Parathyroid adenoma (tissue), 2 donors: ENCODE data around the gene PTGFR.

Experiments used
- H2AFZ ChIP-seq: fragments of 300-600 bp; sonication (generic); one replicate; pipeline ENCODE4 v1.7.0; 2017; ENCODE audit warnings: antibody characterized with exemption, mild to moderate bottlenecking
- H3K27ac ChIP-seq: fragments of 300-600 bp; sonication (generic); one replicate; pipeline ENCODE4 v1.7.0; 2017
- H3K27me3 ChIP-seq: fragments of 300-600 bp; sonication (generic); one replicate; pipeline ENCODE4 v1.7.0; 2017; ENCODE audit warnings: low read length; ENCODE audit not compliant: control insufficient read depth, insufficient read depth
- H3K36me3 ChIP-seq: fragments of 300-600 bp; sonication (generic); one replicate; pipeline ENCODE4 v1.7.0; 2017; ENCODE audit warnings: low read length; ENCODE audit not compliant: control insufficient read depth, insufficient read depth
- H3K4me1 ChIP-seq: fragments of 300-600 bp; sonication (generic); one replicate; pipeline ENCODE4 v1.7.0; 2017; ENCODE audit warnings: control low read depth
- H3K4me2 ChIP-seq: fragments of 300-600 bp; sonication (generic); one replicate; pipeline ENCODE4 v1.7.0; 2017; ENCODE audit warnings: low read length
- H3K4me3 ChIP-seq: fragments of 300-600 bp; sonication (generic); one replicate; pipeline ENCODE4 v1.7.0; 2017; ENCODE audit warnings: low read depth, low read length
- H3K79me2 ChIP-seq: fragments of 300-600 bp; sonication (generic); one replicate; pipeline ENCODE4 v1.7.0; 2017; ENCODE audit warnings: control low read depth
- H3K9ac ChIP-seq: fragments of 300-600 bp; sonication (generic); one replicate; pipeline ENCODE4 v1.7.0; 2017; ENCODE audit warnings: mild to moderate bottlenecking
- H3K9me3 ChIP-seq: fragments of 300-600 bp; sonication (generic); one replicate; pipeline ENCODE4 v1.7.0; 2017; ENCODE audit warnings: low read length; ENCODE audit not compliant: control insufficient read depth
- TF ChIP-seq, protein P1 (sequence below): fragments of 300-600 bp; sonication (generic); IDR thresholded peaks from one replicate; pipeline ENCODE4 v1.7.0; 2017; ENCODE audit warnings: antibody characterized with exemption, mild to moderate bottlenecking
- donor health status: primary hyperparathyroidism.

The PTGFR gene

DNA sequence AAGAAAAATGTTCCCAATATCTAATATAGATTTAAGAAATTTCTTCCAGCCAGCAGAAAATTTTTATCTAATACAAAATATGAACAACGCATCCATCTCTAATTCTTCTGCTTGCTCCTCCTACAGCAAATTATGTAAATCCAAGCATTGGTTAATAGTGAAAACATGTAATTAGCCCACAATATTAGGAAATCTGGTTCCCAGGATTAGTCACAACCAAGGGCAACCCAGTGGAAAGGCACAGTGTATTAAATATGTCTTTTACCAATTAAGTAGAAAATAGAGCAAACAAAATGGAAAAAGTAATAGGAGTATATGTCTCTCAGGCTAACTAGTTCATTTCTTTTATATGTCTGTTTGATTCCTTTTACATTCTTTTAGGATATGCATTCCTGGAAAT, 70.0 kb downstream of the PTGFR start:
- Histone ChIP-seq H3K9ac (no peak overlapping the region), H2AFZ (no peak overlapping the region), H3K9me3 (no peaks in the 10 kb centered on the region), H3K4me2 (no peak overlapping the region), H3K4me3 (no peak overlapping the region), H3K27ac (no peak overlapping the region), H3K36me3 (no peaks in the 10 kb centered on the region), H3K79me2 (no peaks in the 10 kb centered on the region), H3K4me1 (no peaks in the 10 kb centered on the region), H3K27me3 (no peaks in the 10 kb centered on the region)
- TF ChIP-seq, protein P1, sequence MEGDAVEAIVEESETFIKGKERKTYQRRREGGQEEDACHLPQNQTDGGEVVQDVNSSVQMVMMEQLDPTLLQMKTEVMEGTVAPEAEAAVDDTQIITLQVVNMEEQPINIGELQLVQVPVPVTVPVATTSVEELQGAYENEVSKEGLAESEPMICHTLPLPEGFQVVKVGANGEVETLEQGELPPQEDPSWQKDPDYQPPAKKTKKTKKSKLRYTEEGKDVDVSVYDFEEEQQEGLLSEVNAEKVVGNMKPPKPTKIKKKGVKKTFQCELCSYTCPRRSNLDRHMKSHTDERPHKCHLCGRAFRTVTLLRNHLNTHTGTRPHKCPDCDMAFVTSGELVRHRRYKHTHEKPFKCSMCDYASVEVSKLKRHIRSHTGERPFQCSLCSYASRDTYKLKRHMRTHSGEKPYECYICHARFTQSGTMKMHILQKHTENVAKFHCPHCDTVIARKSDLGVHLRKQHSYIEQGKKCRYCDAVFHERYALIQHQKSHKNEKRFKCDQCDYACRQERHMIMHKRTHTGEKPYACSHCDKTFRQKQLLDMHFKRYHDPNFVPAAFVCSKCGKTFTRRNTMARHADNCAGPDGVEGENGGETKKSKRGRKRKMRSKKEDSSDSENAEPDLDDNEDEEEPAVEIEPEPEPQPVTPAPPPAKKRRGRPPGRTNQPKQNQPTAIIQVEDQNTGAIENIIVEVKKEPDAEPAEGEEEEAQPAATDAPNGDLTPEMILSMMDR: no peak

DNA sequence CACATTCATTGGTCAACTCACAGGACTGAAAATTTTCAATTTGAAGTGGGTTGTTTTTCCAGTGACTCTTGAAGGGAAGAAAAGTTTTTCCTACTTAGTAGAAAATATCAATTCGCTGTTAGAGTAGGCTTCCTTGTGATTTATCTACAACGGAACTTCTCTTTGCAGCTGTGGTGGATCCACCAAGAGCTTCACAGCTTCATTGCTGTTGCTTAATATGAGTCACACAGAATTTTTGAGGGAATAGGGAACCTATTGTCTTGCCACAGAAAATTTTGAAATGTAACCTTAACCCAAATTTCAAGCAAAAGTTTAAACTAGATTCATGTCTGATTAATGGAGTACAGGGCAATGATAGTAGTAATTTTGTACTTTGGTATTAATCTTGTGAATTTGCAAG, 71.1 kb downstream of the PTGFR start:
- Histone ChIP-seq H2AFZ (no peak overlapping the region), H3K27me3 (no peaks in the 10 kb centered on the region), H3K36me3 (no peaks in the 10 kb centered on the region), H3K4me2 (no peak overlapping the region), H3K4me1 (no peaks in the 10 kb centered on the region), H3K9ac (no peak overlapping the region), H3K4me3 (no peak overlapping the region), H3K27ac (no peak overlapping the region), H3K9me3 (no peaks in the 10 kb centered on the region), H3K79me2 (no peaks in the 10 kb centered on the region)
- TF ChIP-seq, protein P1: no peak

- H3K4me1 ChIP-seq: no peaks in the 10 kb centered on the region
- no peaks in the 10 kb centered on the region for H3K79me2 ChIP-seq
- H3K36me3 ChIP-seq: no peaks in the 10 kb centered on the region
- H3K9ac ChIP-seq: no peak overlapping the region
- no peak overlapping the region for H3K4me2 ChIP-seq
- no peaks in the 10 kb centered on the region for H3K9me3 ChIP-seq
- no peaks in the 10 kb centered on the region for H3K27me3 ChIP-seq
- no peak overlapping the region for H2AFZ ChIP-seq
- no peak overlapping the region for H3K27ac ChIP-seq
- no peak overlapping the region for H3K4me3 ChIP-seq
- TF ChIP-seq, protein P1: no peak
Measured at GRCh38 chr1:78565393-78565792, 74.6 kb downstream of the PTGFR start.

DNA sequence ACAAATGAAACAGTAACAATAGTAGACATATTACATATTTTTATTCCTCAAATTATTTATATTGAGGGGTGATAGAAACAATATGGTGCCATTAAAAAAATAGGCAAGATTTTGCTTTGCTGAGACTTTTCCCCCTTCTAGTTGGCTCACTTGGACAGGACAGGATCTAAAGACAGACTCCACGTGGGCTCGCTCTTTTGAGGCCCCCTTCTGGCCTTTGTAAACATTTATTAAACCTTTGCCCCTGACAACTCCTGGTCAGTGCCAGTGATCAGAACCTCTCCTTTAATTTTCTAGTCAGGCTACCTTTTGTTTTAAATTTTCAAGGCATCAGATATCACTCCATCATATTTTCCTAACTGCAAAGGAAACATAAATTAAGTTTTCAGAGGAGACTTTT, 79.8 kb downstream of the PTGFR start:
- Histone ChIP-seq H3K27ac (no peak overlapping the region), H2AFZ (no peak overlapping the region), H3K9me3 (no peaks in the 10 kb centered on the region), H3K9ac (no peak overlapping the region), H3K36me3 (no peaks in the 10 kb centered on the region), H3K27me3 (no peaks in the 10 kb centered on the region), H3K4me3 (no peak overlapping the region), H3K4me2 (no peak overlapping the region), H3K79me2 (no peaks in the 10 kb centered on the region), H3K4me1 (no peaks in the 10 kb centered on the region)
- TF ChIP-seq, protein P1: no peak

DNA sequence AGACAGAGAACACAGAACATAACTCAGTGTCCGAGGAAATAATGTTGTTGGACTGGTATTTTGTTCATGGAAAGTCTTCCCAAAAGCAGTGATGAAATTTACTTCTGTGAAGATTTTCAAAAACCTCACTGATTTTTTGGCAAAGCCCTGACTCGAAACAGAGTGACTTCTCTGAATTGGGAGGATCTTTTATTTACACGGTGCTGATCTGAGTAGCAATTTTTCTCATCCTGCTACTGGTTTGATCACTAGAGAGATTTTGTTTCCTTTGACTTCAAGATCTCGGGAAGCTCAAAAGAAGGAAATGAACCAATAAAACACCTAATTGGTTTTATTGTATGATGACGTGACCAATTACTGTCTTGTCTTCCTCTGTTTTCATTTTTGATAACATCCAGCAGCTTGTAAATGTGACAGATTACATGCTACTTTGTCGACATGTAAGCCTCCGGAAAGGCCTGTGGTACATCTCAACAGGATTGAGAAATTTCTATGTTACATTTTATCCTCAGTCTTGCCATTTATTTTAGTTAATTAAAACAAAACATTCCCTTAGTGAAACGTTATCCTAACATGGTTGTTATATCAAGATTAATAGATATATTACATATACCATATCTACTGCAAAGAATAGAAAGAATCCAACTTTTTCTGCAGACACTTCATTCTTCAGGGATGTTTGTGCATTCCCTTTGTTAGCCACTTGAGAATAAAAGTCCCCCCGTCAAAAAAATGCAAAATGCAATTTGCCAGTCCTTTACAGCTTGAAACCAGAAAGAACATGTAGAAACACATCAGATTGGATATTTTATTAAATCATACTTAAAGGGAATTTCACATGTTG, 86.7 kb downstream of the PTGFR start:
- Histone ChIP-seq H3K27me3 (no peaks in the 10 kb centered on the region), H3K79me2 (no peaks in the 10 kb centered on the region), H3K4me1 (no peaks in the 10 kb centered on the region), H3K4me2 (no peak overlapping the region), H3K27ac (no peak overlapping the region), H3K9ac (no peak overlapping the region), H3K4me3 (no peak overlapping the region), H3K9me3 (no peaks in the 10 kb centered on the region), H3K36me3 (no peaks in the 10 kb centered on the region), H2AFZ (no peak overlapping the region)
- TF ChIP-seq, protein P1: no peak
